NCI-H2196 (cell line): ENCODE measurements around the gene GAB2.
"Not testable (repeated sequence)": the region's sequence is repeated elsewhere in the genome, so short reads cannot be mapped to it uniquely, and the experiment has no call there.

Source experiments
- DNase-seq: peaks from one replicate; lab custom pipeline; 2025; ENCODE audit not compliant: unreplicated experiment; lab: John Stamatoyannopoulos, UW

The GAB2 gene

DNA sequence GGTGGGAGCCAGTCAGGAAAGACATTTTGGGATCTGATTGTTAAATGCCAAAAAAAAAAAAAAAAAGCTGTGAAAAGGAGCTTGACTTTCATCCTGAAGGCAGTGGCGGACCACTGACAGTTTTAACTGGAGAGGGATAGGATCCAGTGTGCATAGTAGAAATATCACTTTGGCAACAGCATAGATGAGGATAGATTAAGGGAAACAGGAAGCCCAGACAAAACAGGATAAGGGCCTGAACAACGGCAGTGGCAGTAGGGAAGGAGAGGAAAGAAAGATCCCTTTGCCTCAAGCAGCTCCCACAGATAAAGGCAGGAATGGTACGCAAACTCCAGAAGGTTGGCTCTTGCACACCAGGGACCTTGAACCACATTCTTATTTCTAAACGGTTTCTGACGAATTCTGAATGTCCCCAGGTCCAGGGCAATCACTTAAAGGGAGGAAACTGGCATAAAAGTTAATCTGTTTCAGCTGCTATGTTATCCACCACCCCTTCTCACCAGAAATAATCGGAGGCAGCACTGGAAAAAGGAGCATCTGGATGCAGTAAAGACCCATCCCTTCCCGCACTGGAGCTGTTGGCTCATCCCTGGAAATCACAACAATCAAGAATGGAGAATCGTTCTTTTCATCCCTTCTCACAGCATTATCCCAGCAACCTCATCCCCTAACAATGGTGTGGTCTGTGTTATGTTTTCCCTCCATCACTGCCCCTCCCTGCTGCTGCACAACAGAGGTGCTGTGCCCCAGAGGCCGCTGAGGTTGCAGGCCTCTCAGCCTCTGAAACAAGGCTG, 99.1 kb downstream of the GAB2 start:
- no peak for DNase-seq

- no peak for DNase-seq
These were observed 101.9 kb downstream of the GAB2 start for GRCh38 chr11:78315724-78316123.

- DNase-seq: no peak
These were observed 102.9 kb downstream of the GAB2 start for GRCh38 chr11:78314762-78315161.

DNA sequence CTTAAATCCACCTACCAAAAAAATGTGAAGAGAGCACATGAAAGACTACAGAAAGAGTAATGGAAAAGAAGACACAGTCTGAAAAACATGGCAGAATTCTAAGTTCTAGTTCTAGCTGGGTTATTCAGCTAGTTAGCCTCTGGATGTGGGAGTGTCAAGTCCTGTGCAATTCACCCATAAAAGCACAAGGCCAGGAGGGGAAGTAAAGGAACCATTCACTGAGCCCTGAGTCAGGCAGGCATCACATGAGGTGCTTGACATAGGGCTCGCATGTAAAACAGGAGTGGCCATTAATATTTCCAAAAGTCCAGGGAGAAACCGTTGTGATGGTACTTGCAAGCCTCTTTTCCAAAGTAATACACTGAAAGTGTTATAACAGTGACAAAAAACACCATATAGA, 103.7 kb downstream of the GAB2 start:
- DNase-seq: no peak

GRCh38 chr11:78313181-78313795, 104.3 kb downstream of the GAB2 start:
- DNase-seq: no peak

GRCh38 chr11:78312712-78313111, 104.9 kb downstream of the GAB2 start:
- DNase-seq: no peak

GRCh38 chr11:78311702-78312371, 105.8 kb downstream of the GAB2 start:
- DNase-seq: no peak

- no peak for DNase-seq
These were observed 107.1 kb downstream of the GAB2 start for GRCh38 chr11:78310500-78310909.

GRCh38 chr11:78304201-78304600, 113.4 kb downstream of the GAB2 start:
- no peak for DNase-seq

DNA sequence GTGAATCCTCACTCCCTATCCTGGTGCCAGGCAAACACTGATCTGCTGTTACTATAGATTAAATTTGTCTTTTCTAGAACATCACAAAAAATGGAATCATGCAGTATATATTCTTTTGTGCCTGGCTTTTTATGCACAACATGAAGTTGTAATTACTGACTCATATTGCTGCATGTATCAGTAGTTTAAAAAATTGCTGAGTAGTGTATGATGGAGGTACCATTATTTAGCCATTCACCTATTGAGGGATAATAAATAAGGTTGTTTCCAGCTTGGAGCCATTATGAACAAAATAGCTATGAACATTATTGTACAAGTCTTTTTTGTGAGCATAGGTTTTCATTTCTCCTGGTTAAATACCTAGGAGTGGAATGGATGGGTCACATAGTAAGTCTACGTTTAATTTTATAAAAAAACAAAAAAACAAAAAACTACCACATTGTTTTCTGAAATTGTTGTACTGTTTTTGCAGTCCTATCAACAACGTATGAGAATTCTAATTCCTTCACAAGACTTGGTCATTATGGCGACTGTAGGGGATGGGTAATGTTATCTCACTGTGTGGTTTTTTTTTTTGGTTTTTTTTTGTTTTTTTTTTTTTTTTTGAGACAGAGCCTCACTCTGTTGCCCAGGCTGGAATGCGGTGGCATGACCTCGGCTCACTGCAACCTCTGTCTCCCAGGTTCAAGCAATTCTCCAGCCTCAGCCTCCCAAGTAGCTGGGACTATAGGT, 117.3 kb downstream of the GAB2 start:
- DNase-seq: no peak

DNA sequence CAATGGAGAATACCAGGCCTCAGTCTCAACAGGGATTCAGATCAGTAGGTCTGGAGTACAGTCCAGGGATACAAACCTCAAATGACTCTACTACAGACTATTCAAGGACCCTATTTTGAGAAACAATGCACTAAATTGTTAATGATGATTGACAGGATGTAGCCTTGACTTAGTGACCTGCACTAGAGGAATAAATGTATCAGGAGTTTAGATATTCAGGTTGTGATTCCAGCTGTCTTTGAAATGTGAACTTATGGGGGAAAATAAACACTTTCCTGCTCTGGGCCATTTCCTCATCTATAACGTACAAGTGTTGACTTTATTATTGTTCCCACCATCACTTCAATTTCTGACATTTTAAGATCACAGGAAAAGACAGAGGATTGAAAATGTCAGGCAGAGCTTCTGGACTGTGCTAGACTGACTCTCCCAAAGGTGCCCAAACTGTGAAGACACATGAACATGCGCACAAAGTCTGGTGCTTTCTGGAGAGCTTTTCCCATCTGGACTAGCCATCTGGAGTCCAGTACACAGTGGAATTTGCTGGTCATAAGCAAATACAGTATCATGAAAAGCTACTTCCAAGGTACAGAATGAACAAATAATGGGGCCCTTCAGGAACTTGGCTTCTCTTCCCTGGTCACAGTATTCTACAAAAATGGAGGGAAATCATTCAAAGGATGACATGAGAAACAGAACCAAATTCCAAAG, 118.5 kb downstream of the GAB2 start:
- DNase-seq: no peak

GRCh38 chr11:78298291-78298771, 119.3 kb downstream of the GAB2 start:
- DNase-seq: no peak

GRCh38 chr11:78295991-78296930, 121.4 kb downstream of the GAB2 start:
- DNase-seq: no peak

DNA sequence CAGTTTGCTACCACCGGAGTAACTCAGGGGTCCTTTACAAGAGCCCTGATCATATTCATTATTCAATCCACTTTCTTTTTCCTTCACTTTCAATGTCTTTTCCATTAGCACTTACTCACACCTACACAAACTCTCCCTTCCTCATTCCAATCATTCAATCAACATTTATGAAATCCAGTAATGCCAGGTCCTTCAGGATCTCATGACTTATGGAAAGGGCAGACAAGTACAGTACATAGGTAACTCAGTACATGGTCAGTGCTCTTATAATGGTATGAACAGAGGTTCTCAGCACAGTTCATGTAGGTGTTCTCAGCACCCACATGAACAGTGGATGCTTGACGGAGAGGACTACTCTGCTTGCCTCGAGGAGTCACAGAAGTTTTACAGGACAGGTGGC, 122.3 kb downstream of the GAB2 start:
- no peak for DNase-seq

- DNase-seq: not testable (repeated sequence)
These were observed 123.5 kb downstream of the GAB2 start for GRCh38 chr11:78294100-78294499.

DNA sequence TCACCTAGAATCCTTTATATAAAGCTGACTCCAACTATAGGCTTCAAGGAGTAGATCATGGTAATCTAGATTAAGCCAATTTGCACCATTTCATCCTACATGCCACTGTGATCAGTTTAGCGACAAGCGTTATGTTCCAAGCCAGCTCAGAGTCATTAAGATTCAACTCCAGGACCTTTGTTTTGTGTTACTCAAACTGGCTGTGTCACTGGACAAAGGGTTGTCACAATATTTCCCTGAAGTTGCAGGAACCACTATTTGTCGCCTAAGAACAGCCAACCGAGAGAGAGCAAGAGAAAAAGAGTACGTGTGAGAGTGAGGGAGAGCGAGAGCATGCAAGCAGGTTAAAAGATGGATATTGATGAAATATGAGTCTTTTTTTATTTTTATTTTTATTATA, 124.1 kb downstream of the GAB2 start:
- DNase-seq: no peak

GRCh38 chr11:78292109-78292803, 125.4 kb downstream of the GAB2 start:
- DNase-seq: no peak

DNA sequence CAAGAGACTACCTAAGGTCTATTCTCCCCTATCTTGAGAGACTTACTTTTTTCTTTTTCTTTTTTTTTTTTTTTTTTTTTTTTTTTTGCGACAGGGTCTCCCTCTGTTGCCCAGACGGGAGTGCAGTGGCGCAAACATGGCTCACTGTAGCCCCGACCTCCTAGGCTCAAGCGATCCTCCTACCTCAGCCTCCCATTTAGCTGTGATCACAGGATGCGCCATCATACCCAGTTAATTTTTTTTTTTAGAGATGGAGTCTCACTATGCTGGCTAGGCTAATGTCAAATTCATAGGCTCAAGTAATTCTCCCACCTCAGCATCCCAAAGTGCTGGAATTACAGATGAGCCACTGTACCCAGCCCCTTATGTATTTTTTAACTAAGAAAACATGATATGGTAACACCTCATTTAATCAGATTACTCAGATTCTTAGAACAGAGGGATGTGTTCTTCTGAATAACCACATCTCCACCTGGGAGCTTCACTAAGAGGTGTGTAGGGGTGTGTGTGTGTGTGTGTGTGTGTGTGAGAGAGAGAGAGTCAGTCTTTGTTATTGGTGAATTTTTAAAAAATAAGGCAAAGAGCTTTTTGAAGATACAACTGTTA, 126.0 kb downstream of the GAB2 start:
- no peak for DNase-seq
